Measurements from ENCODE around the gene TTLL12. TPM values are rescaled to one million over a fixed set of nuclear protein-coding genes. Genes with fewer than 3 reads are reported as not detected.

The TTLL12 gene
- total RNA-seq, 1 experiment from 2014 or later = 113 TPM

DNA sequence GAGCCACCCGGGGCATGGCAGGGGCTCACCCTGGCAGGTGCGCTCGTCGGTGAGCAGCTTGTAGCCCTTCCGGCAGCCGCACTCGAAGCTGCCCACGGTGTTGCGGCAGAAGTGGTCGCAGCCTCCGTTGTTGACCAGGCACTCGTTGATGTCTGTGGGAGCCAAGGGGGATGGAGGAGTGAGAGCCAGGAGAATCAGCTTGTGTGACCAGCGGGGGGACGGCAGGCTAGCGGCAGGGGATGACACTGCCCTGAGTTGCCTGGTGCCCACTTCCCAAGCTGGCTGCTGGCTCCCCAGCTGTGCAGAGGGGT, 44.7 kb upstream of the TTLL12 start:
- TF ChIP-seq EZH2 (IDR thresholded peaks at IDR 0.05; ENCODE audit: low read depth) = no peak
- TF ChIP-seq, protein P1, sequence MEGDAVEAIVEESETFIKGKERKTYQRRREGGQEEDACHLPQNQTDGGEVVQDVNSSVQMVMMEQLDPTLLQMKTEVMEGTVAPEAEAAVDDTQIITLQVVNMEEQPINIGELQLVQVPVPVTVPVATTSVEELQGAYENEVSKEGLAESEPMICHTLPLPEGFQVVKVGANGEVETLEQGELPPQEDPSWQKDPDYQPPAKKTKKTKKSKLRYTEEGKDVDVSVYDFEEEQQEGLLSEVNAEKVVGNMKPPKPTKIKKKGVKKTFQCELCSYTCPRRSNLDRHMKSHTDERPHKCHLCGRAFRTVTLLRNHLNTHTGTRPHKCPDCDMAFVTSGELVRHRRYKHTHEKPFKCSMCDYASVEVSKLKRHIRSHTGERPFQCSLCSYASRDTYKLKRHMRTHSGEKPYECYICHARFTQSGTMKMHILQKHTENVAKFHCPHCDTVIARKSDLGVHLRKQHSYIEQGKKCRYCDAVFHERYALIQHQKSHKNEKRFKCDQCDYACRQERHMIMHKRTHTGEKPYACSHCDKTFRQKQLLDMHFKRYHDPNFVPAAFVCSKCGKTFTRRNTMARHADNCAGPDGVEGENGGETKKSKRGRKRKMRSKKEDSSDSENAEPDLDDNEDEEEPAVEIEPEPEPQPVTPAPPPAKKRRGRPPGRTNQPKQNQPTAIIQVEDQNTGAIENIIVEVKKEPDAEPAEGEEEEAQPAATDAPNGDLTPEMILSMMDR (conservative IDR thresholded peaks at IDR 0.05) = no peak
- H3K9me2 ChIP-seq (ENCODE audit: insufficient read depth) = no peaks in the 10 kb centered on the region
- DNase-seq = no peak
- no peak overlapping the region for H3K4me3 ChIP-seq
- H3K4me1 ChIP-seq (replicated peaks; ENCODE audit: insufficient read depth) = no peaks in the 10 kb centered on the region
- H2AFZ ChIP-seq = no peak overlapping the region
- no peaks in the 10 kb centered on the region for H4K20me1 ChIP-seq (ENCODE audit: insufficient read depth)
- no peak overlapping the region for H3K4me2 ChIP-seq
- intact Hi-C loops (cut with micrococcal nuclease; ENCODE audit: unreplicated experiment) = loop anchor here (1.0 to 10.0 kb wide), 4 partner anchors 41 to 447 kb away; no protein-coding TSS in a partner anchor
- BruUV-seq (replicated peaks) = no TSS peak
- no peak overlapping the region for H3K27ac ChIP-seq
- H3K27me3 ChIP-seq (ENCODE audit: insufficient read depth, low read depth) = peaks cover 50% of the 10 kb centered on the region
- POLR2A ChIA-PET (ENCODE audit: unreplicated experiment) = interaction anchor here (0.7 kb wide), 1 partner anchor 617 kb away, joined by 5 read pairs; no protein-coding TSS in a partner anchor
- no peaks in the 10 kb centered on the region for H3K36me3 ChIP-seq (ENCODE audit: low read depth)
- H3K9me3 ChIP-seq (ENCODE audit: insufficient read depth, low read depth) = no peaks in the 10 kb centered on the region
- H3K79me2 ChIP-seq (ENCODE audit: low read depth) = no peaks in the 10 kb centered on the region
- CTCF ChIA-PET = interaction anchor here (0.6 to 1.2 kb wide), 5 partner anchors 41 to 599 kb away, joined by 3 to 8 read pairs (median 3); no protein-coding TSS in a partner anchor
- no peaks in the 10 kb centered on the region for H3F3A ChIP-seq (ENCODE audit: insufficient read depth, low read depth)

DNA sequence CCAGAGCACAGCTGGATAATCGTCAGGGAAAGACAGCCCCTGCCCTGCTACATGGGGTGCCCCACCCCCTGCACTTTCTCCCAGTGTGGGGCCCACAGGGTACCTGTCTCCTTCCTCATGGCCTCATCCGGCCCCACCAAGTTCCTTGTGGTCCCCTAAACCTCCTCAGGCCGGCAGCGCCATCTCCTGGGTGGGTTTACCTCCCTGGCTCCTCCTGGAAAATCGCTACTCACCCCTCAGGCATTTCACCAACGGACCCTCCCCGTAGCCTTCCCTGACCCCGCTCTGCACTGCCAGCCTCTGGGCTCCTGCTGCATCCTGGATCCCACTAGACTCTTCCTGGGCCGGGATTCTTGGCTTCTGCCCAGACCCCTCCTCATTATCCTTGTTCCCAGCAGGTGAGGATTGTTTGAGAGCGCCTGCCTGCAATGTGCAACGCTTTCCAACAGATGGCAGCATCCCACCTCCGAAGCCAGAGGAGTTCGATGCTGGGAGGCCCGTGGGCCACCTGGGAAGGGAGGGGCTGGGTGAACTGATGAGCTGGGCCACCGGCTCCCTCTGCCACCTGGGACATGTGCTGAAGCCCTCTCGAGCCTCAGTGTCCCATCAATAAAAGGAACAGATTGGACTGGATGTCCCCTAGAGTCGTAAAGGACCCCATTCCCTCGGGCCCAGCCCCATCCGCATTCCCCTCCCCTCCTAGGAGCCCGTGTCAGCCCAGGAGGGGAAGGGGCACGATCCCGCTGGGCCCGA, 44.2 kb upstream of the TTLL12 start:
- H3K4me2 ChIP-seq = peak overlapping the region; percentile 49
- H3K36me3 ChIP-seq (ENCODE audit: low read depth) = no peaks in the 10 kb centered on the region
- H3K9me2 ChIP-seq (ENCODE audit: insufficient read depth) = no peaks in the 10 kb centered on the region
- H3K79me2 ChIP-seq (ENCODE audit: low read depth) = no peaks in the 10 kb centered on the region
- H3K27me3 ChIP-seq (ENCODE audit: insufficient read depth, low read depth) = peaks cover 46% of the 10 kb centered on the region
- CTCF ChIA-PET = interaction anchor here (0.6 to 1.2 kb wide), 4 partner anchors 42 to 115 kb away, joined by 3 to 8 read pairs (median 4); no protein-coding TSS in a partner anchor
- no peak overlapping the region for H3K4me3 ChIP-seq
- intact Hi-C loops (cut with micrococcal nuclease; ENCODE audit: unreplicated experiment) = loop anchor here (1.0 to 10.0 kb wide), 4 partner anchors 41 to 446 kb away; no protein-coding TSS in a partner anchor
- no peaks in the 10 kb centered on the region for H3K9me3 ChIP-seq (ENCODE audit: insufficient read depth, low read depth)
- no peaks in the 10 kb centered on the region for H3K4me1 ChIP-seq (replicated peaks; ENCODE audit: insufficient read depth)
- no peak overlapping the region for H2AFZ ChIP-seq
- 0 out of 2 replicates have a peak, but pooled peaks cover under 1% of the 10 kb centered on the region for H3F3A ChIP-seq (ENCODE audit: insufficient read depth, low read depth)
- peak in 1 of 2 experiments; percentile 77 for DNase-seq
- no peaks in the 10 kb centered on the region for H4K20me1 ChIP-seq (ENCODE audit: insufficient read depth)
- BruUV-seq (replicated peaks) = no TSS peak
- POLR2A ChIA-PET (ENCODE audit: unreplicated experiment) = interaction anchor here (0.7 kb wide), 1 partner anchor 618 kb away, joined by 5 read pairs; no protein-coding TSS in a partner anchor
- TF ChIP-seq, protein P1 (conservative IDR thresholded peaks at IDR 0.05) = peak; percentile 99
- TF ChIP-seq EZH2 (IDR thresholded peaks at IDR 0.05; ENCODE audit: low read depth) = no peak
- H3K27ac ChIP-seq = no peak overlapping the region

DNA sequence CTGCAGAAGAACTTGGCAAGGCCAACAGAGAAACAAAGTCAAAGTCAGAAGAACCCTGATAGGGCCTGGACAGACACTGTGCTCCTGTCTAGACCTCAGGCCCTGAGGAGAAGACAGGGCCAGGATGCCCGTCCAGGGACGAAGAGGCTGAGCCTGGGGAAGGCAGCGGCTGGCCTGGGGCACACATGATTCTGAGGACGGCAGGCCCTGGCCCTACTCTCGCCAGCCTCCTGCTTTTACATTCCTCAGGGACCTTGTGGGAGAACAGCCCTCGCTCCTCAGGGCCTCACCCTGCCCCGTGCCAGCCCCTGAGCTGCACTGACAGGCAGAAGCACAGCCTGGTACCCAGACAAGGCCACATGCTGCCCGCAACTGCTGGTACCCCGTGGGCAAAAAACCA, 43.6 kb upstream of the TTLL12 start:
- Histone ChIP-seq H4K20me1 (ENCODE audit: insufficient read depth) (no peaks in the 10 kb centered on the region), H3K4me2 (no peak overlapping the region), H2AFZ (no peak overlapping the region), H3K36me3 (ENCODE audit: low read depth) (no peaks in the 10 kb centered on the region), H3K4me1 (replicated peaks; ENCODE audit: insufficient read depth) (no peaks in the 10 kb centered on the region), H3K27ac (no peak overlapping the region), H3K4me3 (no peak overlapping the region), H3F3A (ENCODE audit: insufficient read depth, low read depth) (0 out of 2 replicates have a peak, but pooled peaks cover 7% of the 10 kb centered on the region), H3K9me3 (ENCODE audit: insufficient read depth, low read depth) (no peaks in the 10 kb centered on the region), H3K27me3 (ENCODE audit: insufficient read depth, low read depth) (peaks cover 46% of the 10 kb centered on the region), H3K9me2 (ENCODE audit: insufficient read depth) (no peaks in the 10 kb centered on the region), H3K79me2 (ENCODE audit: low read depth) (no peaks in the 10 kb centered on the region)
- no peak for DNase-seq
- TF ChIP-seq, protein P1 (conservative IDR thresholded peaks at IDR 0.05) = no peak
- TF ChIP-seq EZH2 (IDR thresholded peaks at IDR 0.05; ENCODE audit: low read depth) = no peak
- intact Hi-C loops (cut with micrococcal nuclease; ENCODE audit: unreplicated experiment) = loop anchor here (5.0 to 10.0 kb wide), 2 partner anchors 42 to 446 kb away; no protein-coding TSS in a partner anchor
- no TSS peak for BruUV-seq (replicated peaks)
- POLR2A ChIA-PET (ENCODE audit: unreplicated experiment) = no interaction called here
- CTCF ChIA-PET = no interaction called here
